Measurements from ENCODE around the gene CREB3L2.

Gene CREB3L2

GRCh38 chr7:137869260-137869659 lies 132.6 kb downstream of the CREB3L2 start:
- TF ChIP-seq CTCF (IDR thresholded peaks at IDR 0.05; ENCODE audit: low read depth, low read length) = no peak
- no peaks in the 10 kb centered on the region for H3K36me3 ChIP-seq

DNA sequence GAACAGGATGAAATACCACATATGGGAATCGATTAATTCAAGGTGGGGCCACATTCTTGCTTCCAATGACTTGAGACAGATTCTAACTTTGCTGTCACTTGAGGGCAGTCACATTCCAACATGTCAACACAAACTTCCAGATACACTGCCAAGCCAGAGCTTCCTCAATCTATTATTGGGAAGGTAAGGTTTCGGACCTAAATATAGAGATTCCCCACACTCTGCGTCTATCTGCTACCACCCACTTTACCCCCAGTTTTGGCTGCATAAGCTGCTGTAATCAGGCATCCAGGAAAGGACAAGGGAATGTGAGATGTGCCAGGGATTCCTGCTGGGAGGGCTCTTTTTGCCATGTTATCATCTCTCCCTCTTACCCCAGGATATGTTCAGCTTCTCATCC lies 134.6 kb downstream of the CREB3L2 start:
- no peak for DNase-seq
- Histone ChIP-seq H3K27me3 (no peaks in the 10 kb centered on the region), H3K36me3 (no peaks in the 10 kb centered on the region), H3K9me3 (no peaks in the 10 kb centered on the region), H3K4me3 (ENCODE audit: low read depth, low read length) (no peak overlapping the region), H3K4me1 (no peaks in the 10 kb centered on the region)
- no peak for TF ChIP-seq CTCF (IDR thresholded peaks at IDR 0.05; ENCODE audit: low read depth, low read length)

More at GRCh38 chr7:137869260-137869659, 132.6 kb downstream of the CREB3L2 start:
- no peaks in the 10 kb centered on the region for H3K9me3 ChIP-seq
- no peaks in the 10 kb centered on the region for H3K4me1 ChIP-seq
- no peak for DNase-seq
- H3K4me3 ChIP-seq (ENCODE audit: low read depth, low read length) = no peak overlapping the region
- H3K27me3 ChIP-seq = no peaks in the 10 kb centered on the region

DNA sequence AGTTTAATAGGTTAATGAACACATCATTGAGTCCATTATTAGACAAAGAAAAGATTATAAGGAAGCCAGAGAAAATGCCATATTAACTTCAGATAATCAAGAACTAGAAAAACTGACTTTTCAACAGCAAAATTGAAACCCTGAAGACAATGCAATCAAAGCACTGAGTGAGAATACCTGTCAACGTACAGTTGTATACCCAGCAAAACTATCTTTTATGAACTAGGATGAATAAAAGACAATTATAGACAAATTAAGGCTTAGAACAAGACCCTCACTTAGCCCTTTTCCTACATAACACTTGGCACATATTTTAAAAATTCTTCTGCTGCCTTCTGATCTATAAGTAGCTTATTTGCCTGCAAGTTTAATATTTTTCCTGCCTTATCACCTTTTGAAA lies 136.1 kb downstream of the CREB3L2 start:
- H3K9me3 ChIP-seq = no peaks in the 10 kb centered on the region
- no peaks in the 10 kb centered on the region for H3K36me3 ChIP-seq
- TF ChIP-seq CTCF (IDR thresholded peaks at IDR 0.05; ENCODE audit: low read depth, low read length) = no peak
- H3K4me3 ChIP-seq (ENCODE audit: low read depth, low read length) = no peak overlapping the region
- no peak for DNase-seq
- H3K4me1 ChIP-seq = no peaks in the 10 kb centered on the region
- H3K27me3 ChIP-seq = no peaks in the 10 kb centered on the region

- Histone ChIP-seq H3K9me3 (no peaks in the 10 kb centered on the region), H3K4me3 (ENCODE audit: low read depth, low read length) (no peak overlapping the region), H3K36me3 (no peaks in the 10 kb centered on the region), H3K4me1 (no peaks in the 10 kb centered on the region), H3K27me3 (no peaks in the 10 kb centered on the region)
- no peak for DNase-seq
- no peak for TF ChIP-seq CTCF (IDR thresholded peaks at IDR 0.05; ENCODE audit: low read depth, low read length)
Observed at GRCh38 chr7:137862964-137863363, 138.9 kb downstream of the CREB3L2 start.

GRCh38 chr7:137862358-137862757 lies 139.5 kb downstream of the CREB3L2 start:
- Histone ChIP-seq H3K36me3 (no peaks in the 10 kb centered on the region), H3K9me3 (no peaks in the 10 kb centered on the region), H3K27me3 (no peaks in the 10 kb centered on the region), H3K4me3 (ENCODE audit: low read depth, low read length) (no peak overlapping the region), H3K4me1 (no peaks in the 10 kb centered on the region)
- no peak for TF ChIP-seq CTCF (IDR thresholded peaks at IDR 0.05; ENCODE audit: low read depth, low read length)
- DNase-seq = no peak

DNA sequence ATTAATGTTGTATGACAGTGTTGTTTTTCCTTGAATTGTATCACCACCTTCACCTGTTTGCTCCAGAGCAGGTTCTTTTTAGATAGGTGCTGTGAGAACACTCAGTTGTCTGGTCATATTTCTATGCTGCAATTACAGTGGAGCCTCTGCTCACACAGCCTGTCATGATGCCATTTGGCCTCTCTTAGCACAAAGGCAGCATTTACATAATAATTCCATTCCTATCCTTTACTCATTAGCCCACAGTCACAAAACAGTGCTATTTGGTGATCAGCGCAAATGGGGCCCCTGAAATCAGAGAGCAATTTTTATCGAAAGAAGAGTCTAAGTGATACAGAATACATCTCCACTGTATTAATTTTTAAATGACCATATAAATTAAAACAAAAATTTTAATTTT lies 141.3 kb downstream of the CREB3L2 start:
- no peaks in the 10 kb centered on the region for H3K4me1 ChIP-seq
- H3K9me3 ChIP-seq = no peaks in the 10 kb centered on the region
- no peak for DNase-seq
- H3K36me3 ChIP-seq = no peaks in the 10 kb centered on the region
- TF ChIP-seq CTCF (IDR thresholded peaks at IDR 0.05; ENCODE audit: low read depth, low read length) = no peak
- H3K4me3 ChIP-seq (ENCODE audit: low read depth, low read length) = no peak overlapping the region
- H3K27me3 ChIP-seq = no peaks in the 10 kb centered on the region
